HG03565 (cell line): ENCODE measurements around the gene CPNE5.

Experiments
- ATAC-seq: cut with Tn5 transposase; IDR thresholded peaks from one replicate; pipeline ENCODE4 v1.9.1; 2021; ENCODE audit warnings: mild to moderate bottlenecking, moderate library complexity; ENCODE audit not compliant: unreplicated experiment

The CPNE5 gene

GRCh38 chr6:36837022-36837339, 2.3 kb downstream of the CPNE5 start:
- no peak for ATAC-seq

GRCh38 chr6:36836111-36837021, 2.9 kb downstream of the CPNE5 start:
- ATAC-seq: no peak

GRCh38 chr6:36834576-36835341, 4.5 kb downstream of the CPNE5 start:
- ATAC-seq: no peak

GRCh38 chr6:36833182-36833789, 6.0 kb downstream of the CPNE5 start:
- ATAC-seq: no peak

- ATAC-seq: no peak
Measured at GRCh38 chr6:36832313-36832712, 6.9 kb downstream of the CPNE5 start.

- no peak for ATAC-seq
Measured at GRCh38 chr6:36830577-36830976, 8.7 kb downstream of the CPNE5 start.

- no peak for ATAC-seq
Measured at GRCh38 chr6:36829919-36830544, 9.2 kb downstream of the CPNE5 start.

- ATAC-seq: no peak
Measured at GRCh38 chr6:36827261-36828079, 11.8 kb downstream of the CPNE5 start.

GRCh38 chr6:36826520-36827227, 12.6 kb downstream of the CPNE5 start:
- ATAC-seq: no peak

GRCh38 chr6:36825994-36826393, 13.2 kb downstream of the CPNE5 start:
- no peak for ATAC-seq

- no peak for ATAC-seq
Measured at GRCh38 chr6:36825452-36825851, 13.8 kb downstream of the CPNE5 start.

- no peak for ATAC-seq
Measured at GRCh38 chr6:36824253-36824652, 15.0 kb downstream of the CPNE5 start.

GRCh38 chr6:36823421-36824096, 15.7 kb downstream of the CPNE5 start:
- no peak for ATAC-seq

- no peak for ATAC-seq
Measured at GRCh38 chr6:36822506-36823269, 16.6 kb downstream of the CPNE5 start.

GRCh38 chr6:36821581-36822335, 17.5 kb downstream of the CPNE5 start:
- no peak for ATAC-seq

GRCh38 chr6:36820700-36821580, 18.3 kb downstream of the CPNE5 start:
- no peak for ATAC-seq

GRCh38 chr6:36818756-36819155, 20.5 kb downstream of the CPNE5 start:
- ATAC-seq: no peak
